OCI-M2 (cell line): ENCODE results near the gene TMEM250.
"Not testable (repeated sequence)": the region's sequence is repeated elsewhere in the genome, so short reads cannot be mapped to it uniquely, and the experiment has no call there.

ENCODE experiments used
- DNase-seq: peaks from one replicate; lab custom pipeline; 2025; ENCODE audit not compliant: unreplicated experiment; lab: John Stamatoyannopoulos, UW

The TMEM250 gene

GRCh38 chr9:136114610-136115009, 4.1 kb downstream of the TMEM250 start:
- DNase-seq = no peak

- DNase-seq = no peak
Observed at GRCh38 chr9:136112541-136112940, 6.1 kb downstream of the TMEM250 start.

- DNase-seq = no peak
Observed at GRCh38 chr9:136111910-136112309, 6.8 kb downstream of the TMEM250 start.

GRCh38 chr9:136111190-136111589, 7.5 kb downstream of the TMEM250 start:
- no peak for DNase-seq

GRCh38 chr9:136110082-136111061, 8.3 kb downstream of the TMEM250 start:
- DNase-seq = no peak

GRCh38 chr9:136109351-136110081, 9.2 kb downstream of the TMEM250 start:
- no peak for DNase-seq

- no peak for DNase-seq
Observed at GRCh38 chr9:136108648-136109266, 9.9 kb downstream of the TMEM250 start.

GRCh38 chr9:136107953-136108647, 10.6 kb downstream of the TMEM250 start:
- no peak for DNase-seq

- no peak for DNase-seq
Observed at GRCh38 chr9:136107155-136107952, 11.3 kb downstream of the TMEM250 start.

GRCh38 chr9:136105398-136106135, 13.1 kb downstream of the TMEM250 start:
- no peak for DNase-seq

GRCh38 chr9:136104916-136105315, 13.8 kb downstream of the TMEM250 start:
- DNase-seq = no peak

GRCh38 chr9:136104488-136104800, 14.2 kb downstream of the TMEM250 start:
- no peak for DNase-seq

GRCh38 chr9:136103651-136104487, 14.8 kb downstream of the TMEM250 start:
- no peak for DNase-seq

- not testable (repeated sequence) for DNase-seq
Observed at GRCh38 chr9:136101615-136102074, 17.0 kb downstream of the TMEM250 start.

GRCh38 chr9:136100700-136101614, 17.7 kb downstream of the TMEM250 start:
- DNase-seq = no peak

- DNase-seq = no peak
Observed at GRCh38 chr9:136099542-136099941, 19.1 kb downstream of the TMEM250 start.

GRCh38 chr9:136098844-136099243, 19.8 kb downstream of the TMEM250 start:
- no peak for DNase-seq

- no peak for DNase-seq
Observed at GRCh38 chr9:136098210-136098609, 20.5 kb downstream of the TMEM250 start.
